ENCODE data around the gene NDEL1.

DNA sequence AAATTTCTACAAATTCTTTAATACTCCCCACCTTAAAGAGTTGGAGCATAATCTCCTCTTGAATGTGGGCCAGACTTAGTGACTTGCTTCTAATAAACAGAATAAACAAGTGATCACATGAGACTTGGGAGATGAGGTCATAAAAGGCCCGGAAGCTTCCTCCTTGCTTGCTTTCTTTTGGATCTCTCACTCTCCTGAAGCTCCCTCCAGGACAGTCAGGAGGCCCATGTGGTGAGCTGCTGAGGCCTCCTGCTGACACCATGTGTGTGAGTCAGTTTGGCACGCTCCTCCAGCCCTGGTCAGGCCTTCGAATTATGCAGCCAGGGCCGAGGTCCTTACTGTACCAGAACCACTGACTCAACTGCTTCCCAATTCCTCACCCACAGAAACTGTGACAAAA lies 53.2 kb downstream of the NDEL1 start:
- TF ChIP-seq EZH2 (IDR thresholded peaks at IDR 0.05) (no peak), POLR2AphosphoS5 (IDR thresholded peaks at IDR 0.05; ENCODE audit: borderline replicate concordance, low read depth, low read length) (no peak), FOXP2 (optimal IDR thresholded peaks at IDR 0.05; ENCODE audit: control extremely low read depth, extremely low read length, insufficient read depth) (no peak)

Data from SK-N-MC (cell line).